HL-60/S4 (cell line): ENCODE results near the gene CNOT3.
"Not testable (repeated sequence)": the region's sequence is repeated elsewhere in the genome, so short reads cannot be mapped to it uniquely, and the experiment has no call there.

ENCODE experiments used
- in situ Hi-C: fragments of 300-500 bp; cut with MboI; formaldehyde crosslinking; loops from 2 replicates; pipeline ENCODE4 v1.14.3; 2022; ENCODE audit warnings: low sequenced_read_pairs

The CNOT3 gene

DNA sequence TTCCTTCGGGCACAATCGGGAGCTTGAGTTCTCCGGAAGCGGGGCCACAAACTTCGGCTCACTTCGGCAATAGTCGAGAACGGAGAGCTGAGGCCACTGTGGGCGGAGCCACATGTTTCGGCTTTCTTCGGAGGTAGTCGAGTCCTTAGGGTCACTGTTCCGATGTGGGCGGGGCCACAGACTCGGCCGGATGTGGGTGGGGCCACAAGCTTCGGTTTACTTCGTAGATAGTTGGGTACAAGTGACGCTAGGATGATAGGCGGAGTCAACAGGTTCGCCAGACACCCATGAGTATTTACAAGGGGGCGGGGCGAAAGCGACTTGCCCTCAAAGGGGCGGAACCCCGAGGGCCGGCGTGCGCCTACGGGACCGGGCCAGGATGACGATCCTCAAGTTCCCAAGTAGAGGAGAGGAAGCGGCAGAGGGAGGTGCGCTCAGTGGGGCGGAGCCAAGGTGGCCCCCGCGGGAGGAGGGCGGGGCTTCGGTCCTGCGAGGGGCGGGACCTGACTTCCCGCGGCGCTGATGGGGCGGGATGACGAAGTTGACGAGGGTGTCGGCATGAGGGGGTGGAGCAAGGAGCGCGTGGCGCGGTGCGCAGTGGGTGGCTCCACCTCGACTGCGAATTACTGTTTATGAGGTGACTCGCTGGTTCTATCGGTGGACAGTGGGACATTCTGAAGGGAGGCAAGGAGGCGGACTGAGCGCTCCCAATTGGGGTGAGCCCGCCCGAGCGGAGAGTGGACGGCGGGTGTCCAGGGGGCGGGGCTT is 52.4 kb downstream of the CNOT3 start:
- in situ Hi-C loops, result no loop called here

DNA sequence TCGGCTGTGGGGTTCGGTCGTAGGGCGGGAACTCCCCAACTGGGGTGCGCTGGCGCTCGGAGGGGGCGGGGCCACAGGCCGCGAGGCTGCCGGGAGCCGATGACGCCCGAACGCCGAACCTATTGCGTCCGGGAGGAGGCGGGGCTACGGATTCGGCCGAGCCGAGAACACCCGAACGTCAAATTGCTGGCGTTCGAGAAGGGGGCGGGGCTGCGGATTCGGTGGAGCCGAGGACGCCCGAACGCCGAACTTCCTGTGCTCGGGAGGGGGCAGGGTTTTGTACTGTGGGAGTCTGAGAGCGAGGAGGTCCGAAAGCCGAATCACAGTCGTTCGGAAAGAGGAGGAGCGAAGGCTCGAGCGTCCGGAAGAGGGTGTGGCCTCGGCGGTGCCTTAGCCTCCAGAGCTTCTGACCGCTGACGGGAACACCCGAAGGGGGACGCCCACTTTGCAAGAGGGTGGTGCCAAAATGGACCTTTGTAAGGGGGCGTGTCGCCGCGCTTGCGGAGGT is 53.0 kb downstream of the CNOT3 start:
- in situ Hi-C loops, result no loop called here

DNA sequence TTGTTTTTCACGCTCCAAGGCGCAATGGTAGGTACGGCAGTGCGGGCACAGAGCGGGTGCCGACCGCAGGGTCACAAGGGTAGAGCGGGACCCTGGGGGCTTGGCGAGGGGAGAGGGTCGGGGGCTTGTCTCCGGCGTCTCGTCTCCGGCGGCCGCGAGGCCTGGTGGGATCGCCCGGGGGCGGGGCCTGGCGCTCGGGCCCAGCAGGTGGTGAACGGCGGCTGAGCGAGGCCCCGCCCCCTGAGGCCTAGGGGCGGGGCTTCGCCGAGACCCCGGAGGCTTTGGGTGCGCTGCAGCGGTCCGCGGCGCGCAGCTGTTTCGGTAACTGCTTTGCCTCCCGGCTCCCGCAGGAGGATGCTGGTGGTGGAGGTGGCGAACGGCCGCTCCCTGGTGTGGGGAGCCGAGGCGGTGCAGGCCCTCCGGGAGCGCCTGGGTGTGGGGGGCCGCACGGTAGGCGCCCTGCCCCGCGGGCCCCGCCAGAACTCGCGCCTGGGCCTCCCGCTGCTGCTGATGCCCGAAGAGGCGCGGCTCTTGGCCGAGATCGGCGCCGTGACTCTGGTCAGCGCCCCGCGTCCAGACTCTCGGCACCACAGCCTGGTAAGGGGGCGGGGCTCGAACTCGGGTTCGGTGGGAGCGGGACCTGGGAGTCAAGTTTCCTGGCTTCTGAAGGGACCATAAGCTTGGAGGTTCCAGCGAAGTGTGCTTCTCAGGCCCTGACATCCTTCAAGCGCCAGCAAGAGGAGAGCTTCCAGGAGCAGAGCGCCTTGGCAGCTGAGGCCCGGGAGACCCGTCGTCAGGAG is 53.6 kb downstream of the CNOT3 start, which contains the start of gene TSEN34:
TSEN34 (plus strand) TSS at position 298 of the 800 bp plus-strand sequence; CDS start at position 355, 57 bp downstream.
- in situ Hi-C loops, result no loop called here

DNA sequence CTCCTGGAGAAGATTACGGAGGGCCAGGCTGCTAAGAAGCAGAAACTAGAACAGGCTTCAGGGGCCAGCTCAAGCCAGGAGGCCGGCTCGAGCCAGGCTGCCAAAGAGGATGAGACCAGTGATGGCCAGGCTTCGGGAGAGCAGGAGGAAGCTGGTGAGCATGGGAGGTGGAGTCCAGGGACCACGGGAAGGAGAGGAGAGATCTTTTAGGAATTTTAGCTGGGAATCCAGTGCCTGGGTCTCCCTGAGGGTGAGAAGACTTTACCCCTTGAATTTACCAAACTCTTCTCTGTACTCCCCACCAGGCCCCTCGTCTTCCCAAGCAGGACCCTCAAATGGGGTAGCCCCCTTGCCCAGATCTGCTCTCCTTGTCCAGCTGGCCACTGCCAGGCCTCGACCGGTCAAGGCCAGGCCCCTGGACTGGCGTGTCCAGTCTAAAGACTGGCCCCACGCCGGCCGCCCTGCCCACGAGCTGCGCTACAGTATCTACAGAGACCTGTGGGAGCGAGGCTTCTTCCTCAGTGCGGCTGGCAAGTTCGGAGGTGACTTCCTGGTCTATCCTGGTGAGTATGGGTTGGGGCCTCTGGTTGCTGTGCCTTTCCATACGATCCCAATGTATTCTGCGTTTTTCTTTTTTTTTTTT is 54.4 kb downstream of the CNOT3 start:
- in situ Hi-C loops, result no loop called here

DNA sequence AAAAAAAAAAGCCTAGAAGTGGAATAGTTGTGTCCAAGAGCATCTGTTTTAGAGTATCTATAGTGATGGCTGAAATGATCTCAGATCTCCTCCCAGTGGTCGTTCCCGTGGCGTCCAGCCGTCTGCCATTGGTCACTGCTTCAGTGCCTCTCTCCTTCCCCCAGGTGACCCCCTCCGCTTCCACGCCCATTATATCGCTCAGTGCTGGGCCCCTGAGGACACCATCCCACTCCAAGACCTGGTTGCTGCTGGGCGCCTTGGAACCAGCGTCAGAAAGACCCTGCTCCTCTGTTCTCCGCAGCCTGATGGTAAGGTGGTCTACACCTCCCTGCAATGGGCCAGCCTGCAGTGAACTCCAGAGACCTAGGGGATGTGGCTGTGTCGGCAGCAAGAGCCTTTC is 55.4 kb downstream of the CNOT3 start:
- in situ Hi-C loops, result no loop called here

DNA sequence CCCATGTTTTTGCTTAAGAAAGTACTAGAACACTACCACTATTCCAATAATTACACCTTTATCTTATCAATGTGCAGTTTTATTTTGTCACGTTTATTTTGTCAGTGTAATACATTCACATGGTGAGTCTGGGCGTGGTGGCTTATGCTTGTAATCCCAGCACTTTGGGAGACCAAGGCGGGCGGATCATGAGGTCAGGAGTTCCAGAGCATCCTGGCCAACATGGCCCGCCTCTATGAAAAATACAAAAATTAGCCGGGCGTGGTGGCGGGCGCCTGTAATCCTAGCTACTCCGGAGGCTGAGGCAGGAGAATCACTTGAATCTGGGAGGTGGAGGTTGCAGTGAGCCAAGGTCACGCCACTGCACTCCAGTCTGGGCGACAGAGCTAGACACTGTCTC is 56.9 kb downstream of the CNOT3 start:
- in situ Hi-C loops, result not testable (repeated sequence)

DNA sequence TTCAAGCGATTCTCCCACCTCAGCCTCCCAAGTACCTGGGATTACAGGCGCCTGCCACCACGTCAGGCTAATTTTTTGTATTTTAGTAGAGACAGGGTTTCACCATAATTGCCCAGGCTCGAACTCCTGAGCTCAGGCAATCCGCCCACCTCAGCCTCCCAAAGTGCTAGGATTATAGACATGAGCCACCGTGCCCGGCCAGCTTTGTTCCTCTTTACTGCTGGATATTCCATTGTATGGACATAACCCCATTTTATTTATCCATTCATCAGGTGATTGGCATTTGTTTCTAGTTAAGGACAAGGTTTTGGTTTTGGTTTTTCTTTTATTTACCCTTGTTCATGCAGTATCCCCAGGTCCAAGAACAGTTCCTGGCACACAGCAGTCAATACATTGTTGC is 59.0 kb downstream of the CNOT3 start:
- in situ Hi-C loops, result no loop called here

DNA sequence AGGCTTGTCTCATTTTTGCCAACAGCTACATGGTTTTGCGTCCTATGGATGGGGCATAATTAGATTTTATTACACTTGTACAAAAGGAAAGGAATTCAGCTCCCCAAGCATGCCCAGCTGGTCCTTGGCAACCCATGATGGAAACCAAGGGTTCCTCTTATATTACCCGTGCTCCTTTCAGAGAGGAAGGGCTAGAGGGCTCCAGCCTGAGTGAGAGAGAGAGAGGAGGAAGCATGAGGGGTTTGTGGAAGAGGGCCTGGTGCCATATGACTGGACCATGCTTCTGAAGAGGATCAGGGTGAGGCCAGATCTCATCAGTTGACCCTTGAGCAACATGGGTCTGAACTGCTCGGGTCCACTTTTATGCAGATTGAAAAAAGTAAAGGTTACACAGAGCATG is 59.6 kb downstream of the CNOT3 start:
- in situ Hi-C loops, result no loop called here

DNA sequence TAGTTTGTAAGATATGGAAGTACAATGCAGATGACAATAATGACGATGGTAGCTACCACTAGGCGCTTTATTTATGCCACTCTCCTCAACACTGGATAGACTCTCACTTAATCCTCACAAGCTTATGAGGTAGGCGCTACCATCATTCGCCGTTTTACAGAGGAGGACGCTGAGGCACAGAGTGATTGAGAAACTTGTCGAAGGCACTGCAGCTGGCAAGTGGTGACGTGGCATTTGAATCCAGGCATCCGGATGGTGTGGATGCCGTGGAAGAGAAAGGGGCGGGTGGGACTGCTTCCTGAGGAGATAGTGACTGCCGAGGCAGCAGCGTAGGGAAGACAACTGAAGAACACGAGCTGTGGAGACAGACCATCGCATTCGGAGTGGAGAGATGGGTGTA is 61.8 kb downstream of the CNOT3 start:
- in situ Hi-C loops, result no loop called here

DNA sequence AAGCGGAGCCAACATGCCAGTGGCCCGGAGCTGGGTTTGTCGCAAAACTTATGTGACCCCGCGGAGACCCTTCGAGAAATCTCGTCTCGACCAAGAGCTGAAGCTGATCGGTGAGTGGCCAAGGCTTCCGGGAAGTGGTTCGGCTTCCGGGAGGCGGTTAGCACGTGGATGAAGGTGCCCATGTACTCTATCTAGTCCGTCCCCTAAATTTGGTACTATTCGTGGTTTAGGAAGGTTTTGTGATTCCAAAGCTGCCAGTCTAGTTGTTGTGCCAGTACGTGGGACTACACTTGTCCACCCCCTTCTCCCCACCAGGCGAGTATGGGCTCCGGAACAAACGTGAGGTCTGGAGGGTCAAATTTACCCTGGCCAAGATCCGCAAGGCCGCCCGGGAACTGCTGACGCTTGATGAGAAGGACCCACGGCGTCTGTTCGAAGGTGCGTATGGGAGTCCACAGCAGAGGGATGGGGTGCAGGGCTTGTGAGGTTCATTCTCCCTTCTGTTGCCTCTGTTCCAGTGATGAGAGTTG is 63.7 kb downstream of the CNOT3 start:
- in situ Hi-C loops, result no loop called here

DNA sequence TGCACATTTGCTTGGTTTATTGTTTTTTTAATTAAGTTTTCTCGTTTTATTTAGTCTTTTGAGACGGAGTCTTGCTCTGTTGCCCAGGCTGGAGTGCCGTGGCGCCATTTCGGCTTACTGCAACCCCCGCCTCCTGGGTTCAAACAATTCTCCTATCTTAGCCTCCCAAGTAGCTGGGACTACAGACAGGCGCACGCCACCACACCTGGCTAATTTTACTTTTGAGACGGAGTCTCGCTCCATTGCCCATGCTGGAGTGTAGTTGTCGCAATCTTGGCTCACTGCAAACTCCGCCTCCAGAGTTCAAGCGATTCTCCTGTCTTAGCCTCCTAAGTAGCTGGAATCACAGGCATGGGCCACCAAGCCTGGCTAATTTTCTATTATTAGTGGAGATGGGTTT is 64.4 kb downstream of the CNOT3 start:
- in situ Hi-C loops, result no loop called here

DNA sequence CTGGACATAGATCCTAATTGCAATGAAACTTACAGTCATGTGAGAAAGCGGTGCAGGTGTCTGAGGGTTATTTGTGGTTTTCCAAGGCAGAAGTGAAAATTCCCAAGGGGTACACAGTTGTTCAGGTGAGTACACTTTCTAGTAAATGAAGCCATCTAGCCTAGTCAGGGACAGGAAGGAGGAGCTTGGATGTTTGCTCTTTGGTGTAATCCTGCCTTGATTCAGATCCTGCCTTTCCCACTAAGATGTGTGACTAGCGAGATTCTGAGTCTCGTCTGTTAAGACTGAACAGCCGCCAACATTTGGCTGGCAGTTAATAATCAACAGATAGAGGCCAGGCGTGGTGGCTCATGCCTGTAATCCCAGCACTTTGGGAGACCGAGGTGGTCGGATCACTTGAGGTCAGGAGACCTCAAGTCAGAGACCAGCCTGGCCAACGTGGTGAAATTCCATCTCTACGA is 65.6 kb downstream of the CNOT3 start:
- in situ Hi-C loops, result no loop called here

DNA sequence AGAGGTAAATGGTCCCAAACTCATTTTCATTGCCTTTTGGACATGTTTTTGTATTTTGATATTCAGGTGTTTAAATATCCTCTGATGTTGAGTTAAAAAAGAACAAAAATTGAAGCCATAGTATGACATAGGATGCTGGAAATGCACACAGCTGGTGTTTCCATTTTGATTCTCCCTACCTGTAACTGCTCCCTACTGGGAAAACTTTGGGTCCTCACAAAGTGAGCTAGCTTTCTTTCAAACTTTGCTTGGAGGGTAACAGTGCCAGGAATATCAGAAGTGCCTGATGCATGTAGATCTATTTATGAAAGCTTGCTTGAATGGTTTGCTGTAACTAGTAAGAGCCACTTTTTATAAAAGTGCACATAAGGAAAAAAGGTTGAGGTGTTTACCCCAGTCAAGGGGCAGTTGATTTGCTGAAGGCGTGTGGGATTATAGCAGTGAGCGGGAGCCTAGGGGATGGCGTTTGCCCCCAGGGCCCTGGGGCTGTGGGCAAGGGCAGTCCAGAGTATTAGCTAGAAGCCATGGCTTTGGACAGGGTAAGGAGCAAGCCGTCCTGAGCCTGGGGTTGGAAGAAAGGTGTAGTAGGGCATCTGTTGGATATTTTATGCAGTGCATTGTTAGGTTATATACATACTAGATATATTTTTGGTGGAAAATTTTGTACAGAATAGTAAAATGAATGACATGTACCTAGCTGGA is 67.4 kb downstream of the CNOT3 start:
- in situ Hi-C loops, result no loop called here
